B cell (primary cell): ENCODE results near the gene ZNF827. TPM values are rescaled to one million over a fixed set of nuclear protein-coding genes. Genes with fewer than 3 reads are reported as not detected.
A peak's percentile ranks its signal among the peaks of the same experiment; 100 is the strongest.

Experiments used
- ATAC-seq: fragments of 200-7000 bp; cut with Tn5 transposase; one replicate; pipeline ENCODE4 v1.10.0; 2021; ENCODE audit warnings: low read depth, mild to moderate bottlenecking, moderate number of reproducible peaks, moderate library complexity
- CTCF ChIA-PET: fragments of 350-600 bp; sonication (Branson Sonifier 250); formaldehyde crosslinking; loops from one replicate; lab custom pipeline; 2021; ENCODE audit warnings: antibody characterized with exemption, inconsistent platforms; lab: Charles Lee
- POLR2A ChIA-PET: fragments of 350-600 bp; sonication (Branson Sonifier 250); formaldehyde crosslinking; loops from one replicate; lab custom pipeline; 2021; ENCODE audit warnings: antibody characterized with exemption; lab: Charles Lee
- DNase-seq: peaks from one replicate; pipeline ENCODE4 v3.0.0; 2013
- H2AFZ ChIP-seq: 2 replicates; pipeline ENCODE4 v1.6.1; 2012; ENCODE audit warnings: mild to moderate bottlenecking, low read depth, low read length; ENCODE audit not compliant: insufficient read depth, poor library complexity, severe bottlenecking
- H3K27ac ChIP-seq, 2 donors: 1 replicate in 1 of 2; 2 replicates in 1 of 2; pipeline ENCODE4 v1.5.1; 2012 to 2013; ENCODE audit warnings: low read length in 2 of 2, mild to moderate bottlenecking in 2 of 2, moderate library complexity in 1 of 2
- H3K27me3 ChIP-seq, 4 experiments: fragments of 200-600 bp in 1 of 4; sonication (generic) in 1 of 4; replicated peaks in 1 of 4; 1 replicate in 2 of 4; 2 replicates in 2 of 4; pipeline versions ENCODE4 v1.6.1 to v1.7.0; 2013 to 2016; ENCODE audit warnings: low read length in 3 of 4, mild to moderate bottlenecking in 2 of 4, mixed read lengths in 1 of 4, moderate library complexity in 1 of 4; ENCODE audit not compliant: insufficient read depth in 4 of 4, control insufficient read depth in 3 of 4; ENCODE audit errors: control extremely low read depth in 1 of 4
- H3K36me3 ChIP-seq, 2 experiments: replicated peaks in 1 of 2; 1 replicate in 1 of 2; 2 replicates in 1 of 2; pipeline versions ENCODE4 v1.6.1 to v1.7.1; 2013; ENCODE audit warnings: low read length in 1 of 2; ENCODE audit not compliant: insufficient read depth in 2 of 2, control insufficient read depth in 1 of 2; ENCODE audit errors: control extremely low read depth in 1 of 2, extremely low read depth in 1 of 2
- H3K4me1 ChIP-seq, 2 donors: fragments of 200-600 bp in 1 of 2; sonication (generic) in 1 of 2; 1 replicate in 1 of 2; 2 replicates in 1 of 2; pipeline versions ENCODE4 v1.5.1 to v1.6.1; 2013 to 2017; ENCODE audit warnings: low read length in 2 of 2; ENCODE audit not compliant: control insufficient read depth in 2 of 2, insufficient read depth in 2 of 2
- H3K4me2 ChIP-seq: replicated peaks from 2 replicates; pipeline ENCODE3; 2012; ENCODE audit warnings: mild to moderate bottlenecking, low read depth, low read length; ENCODE audit not compliant: poor library complexity, severe bottlenecking
- H3K4me3 ChIP-seq, 5 experiments: fragments of 200-600 bp in 1 of 5; sonication (generic) in 1 of 5; 1 replicate in 3 of 5; 2 replicates in 2 of 5; pipeline versions ENCODE4 v1.5.1 to v1.7.0; 2011 to 2016; ENCODE audit warnings: low read length in 4 of 5, mild to moderate bottlenecking in 4 of 5, low read depth in 2 of 5, control low read depth in 1 of 5, moderate library complexity in 1 of 5; ENCODE audit not compliant: insufficient read depth in 1 of 5; ENCODE audit errors: control extremely low read depth in 1 of 5, extremely low read depth in 1 of 5
- H3K79me2 ChIP-seq: fragments of 200-600 bp; sonication (generic); one replicate; pipeline ENCODE4 v1.6.0; 2016; ENCODE audit warnings: low read length; ENCODE audit not compliant: control insufficient read depth, insufficient read depth
- H3K9ac ChIP-seq: fragments of 200-600 bp; sonication (generic); 2 replicates; pipeline ENCODE4 v1.6.1; 2017; ENCODE audit warnings: mild to moderate bottlenecking, low read length, moderate library complexity
- H3K9me3 ChIP-seq, 3 donors: one replicate each; pipeline versions ENCODE4 v1.6.1 to v1.7.1; 2013; ENCODE audit warnings: low read length in 2 of 3; ENCODE audit not compliant: control insufficient read depth in 2 of 3, insufficient read depth in 1 of 3; ENCODE audit errors: control extremely low read depth in 1 of 3
- H4K20me1 ChIP-seq: 2 replicates; pipeline ENCODE4 v1.6.0; 2012; ENCODE audit warnings: mild to moderate bottlenecking, low read length; ENCODE audit not compliant: insufficient read depth, control insufficient read depth, poor library complexity, severe bottlenecking
- H3K27ac Mint-ChIP-seq: one replicate; pipeline ENCODE4 v1.8.0; 2021; ENCODE audit warnings: mixed read lengths
- H3K27me3 Mint-ChIP-seq: one replicate; pipeline ENCODE4 v1.8.0; 2021; ENCODE audit warnings: mixed read lengths
- H3K4me1 Mint-ChIP-seq: one replicate; pipeline ENCODE4 v1.8.0; 2021; ENCODE audit warnings: mixed read lengths
- H3K4me3 Mint-ChIP-seq: one replicate; pipeline ENCODE4 v1.8.0; 2021; ENCODE audit warnings: mixed read lengths
- H3K9me3 Mint-ChIP-seq: one replicate; pipeline ENCODE4 v1.8.0; 2022; ENCODE audit warnings: mixed read lengths; ENCODE audit not compliant: insufficient read depth
- CTCF ChIP-seq: fragments of 200-600 bp; IDR thresholded peaks from one replicate; pipeline ENCODE4 v1.8.0; 2022; ENCODE audit warnings: antibody characterized with exemption, mild to moderate bottlenecking
- EZH2 ChIP-seq: IDR thresholded peaks from 2 replicates; pipeline ENCODE4 v1.6.1; 2012; ENCODE audit warnings: borderline replicate concordance, low read depth, mild to moderate bottlenecking, moderate library complexity, low read length; ENCODE audit not compliant: insufficient read depth, poor library complexity, severe bottlenecking
- WGBS: methylation state at CpG from one replicate; pipeline ENCODE4 v1.1.5; 2013; ENCODE audit warnings: missing lambda C conversion rate; ENCODE audit not compliant: insufficient coverage; 5-methylcytosine and 5-hydroxymethylcytosine counted together
- intact Hi-C: fragments of 100-400 bp; cut with micrococcal nuclease; formaldehyde crosslinking; loops from one replicate; pipeline ENCODE4 v1.10.0; 2022
- polyA plus RNA-seq: library from polyadenylated mRNA; depleted of rRNA; stranded (reverse); fragments of >200 nt; gene quantifications from 2 replicates; pipeline ENCODE4 v1.2.3, GENCODE V29; 2012
- total RNA-seq, 2 donors: library from RNA; stranded (reverse); fragments of 120-200 nt in 1 of 2; gene quantifications; 1 replicate in 1 of 2; 2 replicates in 1 of 2; pipeline versions ENCODE4 v1.2.3 to v1.2.4, GENCODE V29; 2013 to 2022

Gene ZNF827
- total and polyA plus RNA-seq, 2 donors (not counting 1 experiment from before 2014, with no cell fraction given): 20.6 to 30.1 TPM

GRCh38 chr4:145939856-145940255 is 1.2 kb upstream of the ZNF827 start:
- ChIA-PET POLR2A (no interaction called here), CTCF (interaction anchor here (1.4 kb wide), 1 partner anchor 1157 kb away, joined by 3 read pairs; no protein-coding TSS in a partner anchor)
- Mint-ChIP-seq H3K9me3 (no peaks in the 10 kb centered on the region), H3K4me3 (no peak overlapping the region), H3K27me3 (no peaks in the 10 kb centered on the region), H3K27ac (no peak overlapping the region), H3K4me1 (peaks cover 20% of the 10 kb centered on the region)
- no peaks in the 10 kb centered on the region for H3K36me3 ChIP-seq
- H2AFZ ChIP-seq: no peak overlapping the region
- TF ChIP-seq CTCF: no peak
- TF ChIP-seq EZH2: no peak
- DNase-seq (no peak), ATAC-seq (no peak)
- H3K4me2 ChIP-seq: no peak overlapping the region
- H3K9ac ChIP-seq: no peak overlapping the region
- H3K27me3 ChIP-seq: no peaks in the 10 kb centered on the region
- H3K79me2 ChIP-seq: peaks cover 23% of the 10 kb centered on the region
- no peak overlapping the region for H3K4me3 ChIP-seq
- H3K4me1 ChIP-seq: peaks cover 10 to 16% of the 10 kb centered on the region in 2 donors
- no peak overlapping the region for H3K27ac ChIP-seq
- intact Hi-C loops: loop anchor here (2.0 to 10.0 kb wide), 8 partner anchors 17 to 1117 kb away; partner anchors contain the start of genes MMAA and SLC10A7
- H3K9me3 ChIP-seq: peaks cover 0 to 2% (median 0%) of the 10 kb centered on the region in 3 donors
- no peaks in the 10 kb centered on the region for H4K20me1 ChIP-seq

- Histone ChIP-seq H3K9me3 (peaks cover 0 to 2% (median 0%) of the 10 kb centered on the region in 3 donors), H2AFZ (no peak overlapping the region), H3K27ac (no peak overlapping the region), H3K4me3 (no peak overlapping the region), H3K79me2 (peaks cover 28% of the 10 kb centered on the region), H3K4me2 (no peak overlapping the region), H3K27me3 (no peaks in the 10 kb centered on the region), H3K36me3 (no peaks in the 10 kb centered on the region), H3K9ac (no peak overlapping the region), H4K20me1 (no peaks in the 10 kb centered on the region), H3K4me1 (peaks cover 15 to 21% of the 10 kb centered on the region in 2 donors)
- peak overlapping the region; percentile 89 for H3K4me3 Mint-ChIP-seq
- TF ChIP-seq CTCF (no peak), EZH2 (no peak)
- no CpG with 5 or more reads among the region's 2 CpGs for WGBS
- POLR2A ChIA-PET: interaction anchor here (0.7 kb wide), 1 partner anchor 320 kb away, joined by 3 read pairs; the partner anchor contains the start of gene MMAA
- H3K4me1 Mint-ChIP-seq: peaks cover 24% of the 10 kb centered on the region
- intact Hi-C loops: loop anchor here (2.0 to 10.0 kb wide), 8 partner anchors 17 to 1118 kb away; partner anchors contain the start of genes MMAA and SLC10A7
- H3K9me3 Mint-ChIP-seq: no peaks in the 10 kb centered on the region
- no peak for ATAC-seq
- no peak for DNase-seq
- CTCF ChIA-PET: interaction anchor here (0.9 to 1.4 kb wide), 3 partner anchors 18 to 1158 kb away, joined by 3 to 4 read pairs (median 3); partner anchors contain the start of gene MMAA
- H3K27ac Mint-ChIP-seq: no peak overlapping the region
- no peaks in the 10 kb centered on the region for H3K27me3 Mint-ChIP-seq
These were observed 773 bp upstream of the ZNF827 start for GRCh38 chr4:145939441-145939750.
